Fibroblast of lung (primary cell): ENCODE measurements around the gene PANX2.

ENCODE experiments used
- EZH2 ChIP-seq: IDR thresholded peaks from 2 replicates; pipeline ENCODE4 v1.5.1; 2012; ENCODE audit warnings: low read length, control low read depth, mild to moderate bottlenecking; ENCODE audit errors: missing control alignments
- TF ChIP-seq, protein P1 (sequence below), 2 donors: IDR thresholded peaks in 1 of 2; conservative IDR thresholded peaks in 1 of 2; 1 replicate in 1 of 2; 2 replicates in 1 of 2; pipeline ENCODE4 v1.5.1; 2011 to 2012; ENCODE audit warnings: low read length in 2 of 2, control low read depth in 1 of 2, inconsistent platforms in 1 of 2, low read depth in 1 of 2, mild to moderate bottlenecking in 1 of 2

GRCh38 chr22:50227579-50228215 lies 57.2 kb downstream of the PANX2 start:
- TF ChIP-seq, protein P1, sequence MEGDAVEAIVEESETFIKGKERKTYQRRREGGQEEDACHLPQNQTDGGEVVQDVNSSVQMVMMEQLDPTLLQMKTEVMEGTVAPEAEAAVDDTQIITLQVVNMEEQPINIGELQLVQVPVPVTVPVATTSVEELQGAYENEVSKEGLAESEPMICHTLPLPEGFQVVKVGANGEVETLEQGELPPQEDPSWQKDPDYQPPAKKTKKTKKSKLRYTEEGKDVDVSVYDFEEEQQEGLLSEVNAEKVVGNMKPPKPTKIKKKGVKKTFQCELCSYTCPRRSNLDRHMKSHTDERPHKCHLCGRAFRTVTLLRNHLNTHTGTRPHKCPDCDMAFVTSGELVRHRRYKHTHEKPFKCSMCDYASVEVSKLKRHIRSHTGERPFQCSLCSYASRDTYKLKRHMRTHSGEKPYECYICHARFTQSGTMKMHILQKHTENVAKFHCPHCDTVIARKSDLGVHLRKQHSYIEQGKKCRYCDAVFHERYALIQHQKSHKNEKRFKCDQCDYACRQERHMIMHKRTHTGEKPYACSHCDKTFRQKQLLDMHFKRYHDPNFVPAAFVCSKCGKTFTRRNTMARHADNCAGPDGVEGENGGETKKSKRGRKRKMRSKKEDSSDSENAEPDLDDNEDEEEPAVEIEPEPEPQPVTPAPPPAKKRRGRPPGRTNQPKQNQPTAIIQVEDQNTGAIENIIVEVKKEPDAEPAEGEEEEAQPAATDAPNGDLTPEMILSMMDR (conservative IDR thresholded peaks at IDR 0.05 in 1 of 2, IDR thresholded peaks at IDR 0.05 in 1 of 2; ENCODE audit: low read depth in 1 of 2, low read length in 2 of 2) = no peak
- TF ChIP-seq EZH2 = no peak
